Epidermal melanocyte (primary cell): ENCODE measurements around the gene AHRR.

Experiments used
- DNase-seq: peaks from one replicate; pipeline ENCODE4 v3.0.0; 2011; ENCODE audit warnings: low spot score; ENCODE audit not compliant: insufficient read length

The AHRR gene

GRCh38 chr5:414991-415927 is 93.7 kb downstream of the AHRR start:
- peak; percentile 60 for DNase-seq

DNA sequence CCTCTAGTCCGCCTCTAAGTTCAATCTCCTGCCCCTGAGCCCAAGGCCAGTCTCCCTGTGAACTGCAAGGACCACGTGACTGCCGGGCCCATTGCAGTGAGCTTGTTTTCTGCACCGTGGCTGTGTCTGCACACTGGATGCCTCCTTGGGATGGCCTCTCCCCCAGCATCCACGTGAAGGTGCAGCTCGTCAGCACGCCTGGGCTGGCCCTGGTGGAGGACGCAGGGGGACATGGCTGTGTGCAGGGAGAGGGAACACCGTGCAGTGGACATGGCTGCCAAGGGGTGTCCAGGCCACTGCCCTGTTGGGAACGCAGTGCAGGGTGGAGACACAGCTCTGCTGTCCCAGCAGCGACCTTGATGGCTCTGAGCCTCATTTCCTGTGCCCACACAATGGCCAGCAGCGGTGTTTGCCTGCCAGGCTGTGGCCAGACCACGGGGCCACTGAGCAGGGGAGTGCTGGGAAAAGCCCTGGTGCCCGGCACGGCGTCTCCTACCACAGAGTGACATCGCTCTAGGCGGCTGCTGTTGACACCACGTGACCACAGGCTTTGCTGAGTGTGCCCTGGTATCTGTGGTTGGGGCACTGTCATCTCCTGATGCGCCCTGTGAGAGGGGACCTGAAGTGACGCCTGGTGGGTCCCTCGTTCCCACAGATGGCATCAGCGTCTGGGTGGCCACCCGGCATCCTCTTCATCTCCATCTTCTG is 94.6 kb downstream of the AHRR start:
- no peak for DNase-seq

- DNase-seq = no peak
Observed at GRCh38 chr5:416636-416960, 95.1 kb downstream of the AHRR start.

- DNase-seq = peak; percentile 69
Observed at GRCh38 chr5:417301-418161, 96.0 kb downstream of the AHRR start.

DNA sequence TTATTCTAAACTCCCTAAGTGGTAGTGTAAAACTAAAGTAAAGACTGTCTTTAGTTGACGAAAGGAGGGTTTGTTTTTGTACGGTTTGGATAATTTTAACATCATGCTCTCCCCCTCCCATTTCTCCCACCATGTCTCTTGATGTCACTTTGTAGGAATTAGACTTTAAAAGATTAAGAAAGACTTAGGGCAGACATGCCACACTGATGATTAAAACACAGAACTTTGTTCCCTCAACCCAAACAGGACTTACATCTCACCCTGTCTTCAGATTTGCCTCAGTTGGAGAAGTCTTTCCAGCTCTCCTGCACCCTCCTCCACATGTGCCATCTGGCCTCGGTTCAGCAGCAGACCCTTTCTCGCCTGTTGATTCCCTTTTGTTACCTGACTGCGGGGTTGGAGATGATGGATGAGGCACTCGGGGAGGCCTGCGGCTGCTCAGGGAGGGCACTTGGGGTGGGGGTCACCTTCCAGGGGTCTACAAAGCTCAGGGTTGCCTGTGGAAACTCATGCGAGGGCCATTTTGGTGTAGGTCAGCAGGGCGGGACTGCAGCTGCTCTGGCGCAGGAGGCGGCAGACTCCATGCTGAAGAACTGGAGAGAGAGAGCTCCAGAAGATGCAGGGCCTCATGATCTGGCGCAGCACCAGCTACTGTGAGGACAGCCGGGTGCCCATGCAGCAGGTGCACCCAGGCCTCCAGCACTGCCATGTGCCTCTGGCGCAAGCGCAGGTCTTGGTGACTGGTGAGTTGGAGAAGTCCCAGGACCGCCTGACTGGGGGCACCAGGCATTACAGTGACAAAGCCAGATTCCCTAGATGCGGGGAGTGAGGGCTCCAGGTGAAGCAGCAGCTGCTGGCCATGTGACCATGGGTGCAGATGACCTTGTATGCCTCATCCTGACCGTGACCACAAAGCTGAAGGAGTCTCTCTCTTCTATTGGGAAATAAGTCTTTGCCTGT is 96.9 kb downstream of the AHRR start:
- no peak for DNase-seq

DNA sequence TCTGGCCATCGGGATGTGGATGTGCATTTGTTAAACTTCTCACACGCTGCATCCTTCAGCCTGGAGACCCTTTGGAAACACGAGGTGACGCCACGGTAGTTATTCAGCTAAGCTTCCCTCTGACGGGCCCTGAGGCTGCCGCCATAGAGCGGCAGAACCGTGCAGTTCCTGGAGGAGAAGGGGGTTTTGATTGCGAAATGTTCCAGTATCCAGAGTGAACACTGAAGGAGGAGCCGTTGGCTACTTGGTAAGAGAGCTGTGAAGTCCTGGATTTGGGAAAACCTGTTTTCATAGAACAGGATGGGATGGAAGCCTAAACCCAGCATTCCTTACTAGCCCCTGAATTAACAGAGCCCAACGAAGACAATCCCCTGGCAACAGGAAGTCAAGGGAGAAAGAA is 98.5 kb downstream of the AHRR start:
- no peak for DNase-seq

DNA sequence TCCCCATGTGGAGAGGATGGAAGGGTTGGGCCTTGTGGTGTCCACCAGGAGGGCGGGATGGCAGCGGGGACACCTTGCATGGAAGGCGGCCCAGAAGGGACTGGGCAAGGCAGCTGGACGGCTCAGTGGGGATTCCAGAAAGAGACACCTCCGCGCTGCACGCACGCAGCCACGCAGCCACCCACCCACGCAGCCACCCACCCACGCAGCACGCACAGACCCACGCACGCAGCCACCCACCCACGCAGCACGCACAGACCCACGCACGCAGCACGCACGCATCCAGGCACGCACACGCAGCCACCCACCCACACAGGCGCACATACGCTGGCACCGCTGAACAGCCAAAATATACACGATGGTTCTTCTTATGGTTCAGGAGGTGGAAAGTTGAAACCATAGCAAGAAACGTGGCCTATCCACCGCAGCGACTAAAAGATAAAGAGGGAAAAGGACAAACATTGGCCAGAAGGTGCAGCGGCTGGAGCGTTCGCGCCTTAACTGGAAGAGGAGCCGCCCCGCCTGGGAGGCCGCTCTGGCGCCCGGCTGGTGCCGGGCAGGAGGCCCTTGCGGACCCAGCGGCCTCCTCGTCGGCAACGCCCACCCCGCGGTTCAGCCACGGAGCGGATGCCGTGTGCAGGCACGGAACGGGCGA is 99.2 kb downstream of the AHRR start:
- no peak for DNase-seq

- DNase-seq = no peak
Observed at GRCh38 chr5:421287-421880, 99.9 kb downstream of the AHRR start.

GRCh38 chr5:421901-422300 is 100.4 kb downstream of the AHRR start:
- no peak for DNase-seq

DNA sequence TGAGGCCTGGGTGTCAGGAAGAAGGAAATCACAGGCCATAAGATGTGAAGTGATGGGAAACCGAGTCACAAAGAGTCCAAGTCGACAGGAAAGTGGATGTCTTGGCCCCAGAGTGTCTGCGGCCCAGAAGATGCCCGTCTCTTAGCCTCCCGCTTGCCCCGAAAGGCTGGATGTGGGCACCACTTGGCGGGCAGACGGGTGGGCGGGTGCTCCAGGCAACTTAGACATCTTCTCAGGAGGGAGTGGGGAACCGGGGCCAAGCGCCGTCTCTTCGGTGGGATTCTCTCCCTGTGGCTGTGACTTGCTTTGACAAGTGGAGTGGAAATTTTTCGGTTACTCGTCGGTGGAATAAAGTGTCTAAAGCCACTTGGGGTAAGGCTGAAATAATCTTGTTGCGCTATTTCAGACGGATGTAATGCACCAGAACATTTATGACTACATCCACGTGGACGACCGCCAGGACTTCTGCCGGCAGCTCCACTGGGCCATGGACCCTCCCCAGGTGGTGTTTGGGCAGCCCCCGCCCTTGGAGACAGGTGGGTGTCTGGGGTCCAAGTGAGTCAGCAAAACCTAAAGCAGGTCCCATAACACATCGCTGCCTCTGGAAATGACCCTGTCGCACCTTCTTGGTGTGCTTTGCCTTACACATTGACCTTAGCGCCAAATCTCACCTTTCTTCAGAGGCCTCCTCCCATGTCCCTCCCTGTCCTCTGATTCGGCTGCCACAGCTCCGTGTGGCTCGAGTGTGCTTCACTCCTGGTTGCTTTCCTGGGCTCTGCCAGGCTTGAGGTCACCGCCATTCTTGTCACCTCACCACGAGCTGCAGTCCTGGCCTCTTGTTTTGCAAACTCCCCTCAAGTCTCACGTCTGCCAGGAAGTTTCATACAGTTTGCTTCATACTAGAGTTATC is 101.1 kb downstream of the AHRR start:
- DNase-seq = no peak

GRCh38 chr5:423233-423565 is 101.7 kb downstream of the AHRR start:
- DNase-seq = no peak

- DNase-seq = no peak
Observed at GRCh38 chr5:423626-424261, 102.2 kb downstream of the AHRR start.

DNA sequence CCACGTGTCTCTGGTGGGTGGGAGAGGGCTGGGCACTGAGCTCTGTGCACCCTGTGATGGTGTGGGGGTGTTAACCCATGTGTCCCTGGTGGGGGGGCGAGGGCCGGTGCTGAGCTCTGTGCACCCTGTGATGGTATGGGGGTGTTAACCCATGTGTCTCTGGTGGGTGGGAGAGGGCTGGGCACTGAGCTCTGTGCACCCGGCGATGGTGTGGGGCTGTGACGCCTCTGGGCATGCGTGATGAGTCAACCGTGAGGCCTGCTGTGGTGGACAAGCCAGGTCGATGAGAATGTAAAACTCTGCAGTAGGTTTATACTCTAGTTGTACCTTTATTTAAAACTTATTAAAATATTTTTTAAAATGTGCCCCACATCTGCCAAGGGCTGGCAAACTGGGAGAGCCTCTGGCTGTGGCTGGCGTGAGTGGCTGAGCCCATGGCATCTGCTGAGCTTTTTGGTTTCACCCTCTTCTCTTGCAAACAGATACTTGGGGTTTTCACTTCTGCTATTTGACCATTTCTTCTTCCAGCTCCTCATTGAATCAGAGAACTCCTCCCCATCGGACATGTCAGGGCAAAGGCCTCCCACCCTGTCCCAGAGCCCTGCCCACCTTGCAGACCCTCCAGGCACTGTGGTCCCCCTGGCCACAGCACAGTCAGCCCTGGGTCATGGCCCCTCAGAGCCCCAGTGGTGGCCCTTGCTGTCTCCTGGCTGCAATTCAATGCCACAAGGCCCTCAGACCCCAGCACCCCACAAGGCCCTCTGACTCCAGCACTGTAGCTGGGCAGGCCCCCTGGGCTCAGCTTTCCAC is 103.0 kb downstream of the AHRR start:
- DNase-seq = no peak

DNA sequence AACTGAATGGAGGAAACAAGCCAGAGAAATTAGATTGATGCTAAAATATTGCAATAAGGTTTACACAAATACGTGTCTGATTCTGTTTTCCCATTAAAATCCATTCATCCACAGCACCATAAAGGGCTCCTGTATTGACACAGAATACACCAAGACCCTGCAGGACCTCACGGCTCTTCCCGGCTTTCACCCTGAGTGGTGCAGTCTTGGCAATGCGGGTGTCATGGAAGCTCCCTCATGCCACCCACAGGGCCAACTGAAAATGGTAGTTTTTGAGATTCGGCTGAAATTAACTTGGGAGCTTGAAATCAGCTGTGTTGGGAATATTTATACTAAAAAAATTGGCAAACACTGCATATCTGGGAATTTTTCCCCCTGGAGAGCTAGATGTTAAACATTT is 104.2 kb downstream of the AHRR start:
- DNase-seq = no peak

DNA sequence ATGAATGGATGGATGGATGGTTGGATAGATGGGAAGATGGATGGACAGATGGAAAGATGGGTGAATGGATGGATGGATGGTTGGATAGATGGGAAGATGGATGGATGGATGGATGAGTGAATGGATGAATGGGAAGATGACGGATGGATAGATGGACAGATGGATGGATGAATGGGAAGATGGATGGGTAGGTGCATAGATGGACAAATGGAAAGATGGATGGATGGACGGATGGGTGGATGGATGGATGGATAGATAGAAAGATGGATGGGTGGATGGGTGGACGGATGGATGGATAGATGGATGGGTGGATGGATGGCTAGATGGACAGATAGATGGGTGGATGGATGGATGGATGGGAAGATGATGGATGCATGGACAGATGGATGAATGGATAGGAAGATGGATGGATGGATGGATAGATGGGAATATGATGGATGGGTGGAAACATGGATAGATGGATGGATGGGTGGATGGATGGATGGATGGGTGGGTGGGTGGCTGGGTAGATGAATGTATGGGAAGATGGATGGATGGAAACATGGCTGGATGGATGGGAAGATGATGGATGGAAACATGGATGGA is 105.0 kb downstream of the AHRR start:
- no peak for DNase-seq

GRCh38 chr5:427415-428087 is 106.0 kb downstream of the AHRR start:
- no peak for DNase-seq

DNA sequence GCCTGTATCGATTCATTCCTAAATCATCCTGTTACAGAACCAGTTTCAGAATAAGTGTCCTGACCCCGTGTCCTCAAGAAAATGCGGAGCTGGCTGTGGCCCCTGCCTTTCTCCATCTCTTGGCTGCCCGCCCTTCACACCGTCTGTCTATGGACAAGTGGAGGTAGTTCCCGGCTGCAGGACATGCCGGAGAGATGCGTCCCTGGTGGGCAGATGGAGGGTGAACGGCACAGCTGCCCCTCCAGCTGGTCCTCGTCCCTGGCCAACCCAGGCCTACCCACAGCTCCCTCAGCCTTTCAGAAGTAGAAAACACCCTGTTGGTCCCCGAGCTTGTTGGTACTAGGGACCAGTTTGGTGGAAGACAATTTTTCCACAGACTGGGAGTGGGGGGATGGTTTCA is 106.7 kb downstream of the AHRR start:
- no peak for DNase-seq
